GM18499 (cell line): ENCODE data around the gene ALAS1.
"Not testable (repeated sequence)": the region's sequence is repeated elsewhere in the genome, so short reads cannot be mapped to it uniquely, and the experiment has no call there.

ENCODE experiments used
- ATAC-seq: cut with Tn5 transposase; IDR thresholded peaks from one replicate; pipeline ENCODE4 v1.9.1; 2021; ENCODE audit warnings: moderate number of reproducible peaks; ENCODE audit not compliant: insufficient read depth, unreplicated experiment

The ALAS1 gene

DNA sequence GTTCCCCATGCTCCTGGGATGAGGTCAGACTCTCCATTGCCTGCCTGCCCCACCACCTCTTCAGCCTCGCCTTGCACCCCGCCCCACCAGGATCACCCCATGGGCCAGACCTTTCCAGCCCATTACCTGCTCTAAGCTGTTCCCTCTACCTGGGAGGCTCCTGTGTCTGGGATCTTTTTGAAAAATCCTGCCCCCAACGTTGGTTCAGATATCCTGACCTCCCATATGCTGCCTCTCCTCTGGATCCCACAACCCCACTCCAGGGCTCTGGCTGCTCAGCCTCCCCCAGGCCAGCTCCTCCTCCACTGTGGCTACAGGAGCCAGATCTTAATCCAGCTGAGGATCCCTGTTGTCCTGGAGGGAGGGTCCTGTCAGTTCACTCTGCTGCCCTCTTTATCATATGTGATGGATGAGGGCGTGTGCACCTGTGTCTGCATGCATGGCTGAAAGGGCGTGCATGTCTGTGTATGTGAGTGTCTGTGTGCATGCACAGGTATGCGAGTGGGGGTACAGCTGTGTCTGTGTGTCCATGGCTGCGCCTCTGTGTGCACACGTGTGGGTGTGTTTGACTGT lies 21.7 kb upstream of the ALAS1 start:
- no peak for ATAC-seq

DNA sequence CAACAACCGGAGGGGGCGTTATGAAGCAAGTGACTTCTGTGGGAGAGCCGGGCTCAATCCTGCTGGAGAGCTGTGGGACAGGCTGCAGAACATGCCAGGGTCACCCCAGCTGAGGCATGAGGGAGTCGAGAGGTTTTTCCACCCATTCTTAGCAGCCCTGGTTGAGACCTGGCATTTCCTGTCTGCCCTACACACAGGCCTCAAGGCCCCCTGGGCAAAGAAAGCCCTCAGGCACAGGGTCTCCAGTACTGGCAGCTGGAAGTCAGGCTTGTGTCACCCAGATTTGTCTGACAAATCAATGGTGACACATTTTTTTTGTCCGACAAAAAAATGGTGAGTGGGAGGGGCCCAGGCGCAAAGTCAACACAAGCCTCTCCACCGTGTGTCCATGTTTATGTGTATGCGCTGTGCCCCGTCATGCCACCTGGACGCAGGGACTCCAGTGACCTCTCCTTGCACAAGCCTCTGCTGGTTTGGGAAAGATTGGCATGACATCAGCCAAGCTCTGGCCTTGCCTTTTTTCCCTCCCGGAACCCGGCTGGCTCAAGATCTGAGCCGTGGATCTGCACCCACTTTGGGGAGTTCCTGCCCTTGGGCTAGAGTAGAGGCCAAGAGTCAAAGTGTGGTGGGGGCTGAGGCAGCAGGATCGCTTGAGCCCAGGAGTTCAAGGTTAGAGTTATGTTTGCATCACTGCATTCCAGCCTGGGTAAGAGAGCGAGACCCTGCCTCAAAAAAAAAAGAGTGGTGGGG lies 20.8 kb upstream of the ALAS1 start:
- no peak for ATAC-seq

DNA sequence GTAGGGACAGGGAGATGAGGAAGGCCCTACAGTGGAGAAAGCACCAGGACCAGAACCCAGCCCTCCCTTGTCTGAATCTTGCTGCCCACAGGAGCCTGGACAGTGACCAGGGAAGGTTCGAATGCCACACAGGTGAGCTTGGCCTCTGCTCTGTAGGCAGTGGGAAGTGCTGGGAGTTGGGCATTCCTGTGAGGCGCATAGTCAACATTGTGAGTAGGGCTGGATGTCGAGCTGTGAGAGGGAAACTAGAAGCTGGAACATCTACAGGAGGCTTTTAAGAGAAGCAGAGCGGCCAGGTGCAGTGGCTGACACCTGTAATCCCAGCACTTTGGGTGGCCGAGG lies 20.3 kb upstream of the ALAS1 start:
- ATAC-seq = no peak

DNA sequence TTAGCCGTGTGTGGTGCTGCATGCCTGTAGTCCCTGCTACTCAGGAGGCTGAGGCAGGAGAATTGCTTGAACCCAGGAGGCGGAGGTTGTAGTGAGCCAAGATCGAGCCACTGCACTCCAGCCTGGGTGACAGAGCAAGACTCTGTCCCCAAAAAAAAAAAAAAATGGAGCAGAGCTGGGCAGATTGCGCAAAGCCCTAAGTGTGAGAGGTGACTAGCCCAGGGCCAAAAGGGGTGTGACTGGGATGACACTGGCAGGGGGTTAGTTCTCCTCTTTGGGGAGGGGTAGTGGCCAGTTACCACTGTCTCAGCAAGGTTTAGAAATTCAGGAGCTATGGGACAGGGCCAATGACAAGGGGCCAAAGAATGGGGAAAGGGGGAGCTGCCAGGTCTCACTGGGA lies 19.8 kb upstream of the ALAS1 start:
- ATAC-seq = not testable (repeated sequence)

DNA sequence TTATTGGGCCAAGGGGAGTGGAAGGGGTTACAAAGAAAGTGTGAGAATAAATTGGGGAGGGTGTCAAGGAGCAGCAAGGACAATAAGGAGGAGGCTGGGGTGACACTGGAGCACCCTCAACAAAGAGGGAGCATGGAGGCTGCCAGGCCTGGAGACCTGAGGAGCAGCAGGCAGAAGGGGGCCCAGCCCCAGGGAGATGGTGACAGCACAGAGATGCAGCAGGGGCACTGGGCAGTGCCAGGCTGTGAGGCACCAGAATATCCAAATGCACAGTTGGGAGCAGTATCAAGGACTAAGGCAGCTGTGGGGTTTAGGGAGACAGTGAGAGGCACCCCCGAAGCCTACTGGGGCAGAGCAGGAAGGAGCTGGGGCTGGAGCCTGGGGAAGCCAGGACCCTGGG lies 19.4 kb upstream of the ALAS1 start:
- no peak for ATAC-seq

DNA sequence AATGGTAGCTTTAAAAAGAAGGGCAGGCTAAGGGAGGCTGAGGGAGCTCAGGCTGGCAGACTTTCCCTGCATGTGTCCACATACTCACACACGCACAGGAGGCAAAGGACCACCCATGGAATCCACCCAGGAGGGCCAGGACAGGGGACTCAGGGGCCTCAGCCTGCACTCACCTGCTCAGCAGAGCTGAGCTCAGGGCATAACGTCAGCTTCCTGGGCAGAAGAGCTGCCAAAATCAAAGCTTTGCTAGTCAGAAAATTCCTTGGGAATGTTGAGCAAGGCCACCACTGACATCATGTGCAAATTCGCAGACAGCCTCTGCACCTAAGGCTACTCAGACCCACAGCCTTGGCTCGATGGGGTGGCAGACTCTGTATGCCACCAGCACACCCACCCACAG lies 16.4 kb upstream of the ALAS1 start:
- no peak for ATAC-seq

DNA sequence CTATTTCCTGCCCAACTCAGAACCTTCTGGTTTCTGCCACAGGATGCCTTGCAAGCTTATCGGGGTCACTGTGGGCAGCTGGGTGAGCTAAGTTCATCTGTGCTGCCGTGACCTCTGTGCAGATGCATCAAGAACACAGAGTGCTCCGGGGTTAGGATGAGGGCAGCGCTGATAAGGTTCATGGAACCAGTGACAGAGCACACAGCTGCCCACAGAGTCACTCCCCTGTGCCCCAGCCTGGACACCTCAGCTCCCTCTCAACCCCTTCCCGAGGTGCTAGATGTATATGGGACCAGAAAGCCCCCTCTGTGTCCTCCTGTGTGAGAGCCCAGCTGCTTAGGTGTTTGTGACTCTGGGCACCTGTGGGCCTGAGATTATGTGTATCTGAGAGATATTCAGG lies 15.8 kb upstream of the ALAS1 start:
- ATAC-seq = no peak

DNA sequence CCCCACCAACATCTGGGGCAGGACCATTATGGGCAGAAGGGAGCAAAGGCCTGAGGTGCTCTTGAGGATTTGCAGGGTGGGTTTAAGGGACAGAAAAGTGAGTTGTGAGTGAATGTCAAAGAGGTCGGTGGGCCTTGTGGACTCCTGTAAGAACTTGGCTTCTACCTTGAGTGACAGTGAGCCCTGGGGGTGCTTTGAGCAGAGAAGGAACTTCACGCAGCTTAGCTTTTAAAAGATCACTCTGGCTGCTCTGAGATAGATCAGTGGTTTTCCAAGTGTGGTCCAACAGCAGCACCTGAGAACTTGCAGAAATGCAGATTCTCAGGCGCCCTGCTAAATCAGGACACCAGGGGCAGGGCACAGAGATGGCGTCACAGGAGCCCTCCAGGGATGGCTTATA lies 15.3 kb upstream of the ALAS1 start:
- no peak for ATAC-seq

DNA sequence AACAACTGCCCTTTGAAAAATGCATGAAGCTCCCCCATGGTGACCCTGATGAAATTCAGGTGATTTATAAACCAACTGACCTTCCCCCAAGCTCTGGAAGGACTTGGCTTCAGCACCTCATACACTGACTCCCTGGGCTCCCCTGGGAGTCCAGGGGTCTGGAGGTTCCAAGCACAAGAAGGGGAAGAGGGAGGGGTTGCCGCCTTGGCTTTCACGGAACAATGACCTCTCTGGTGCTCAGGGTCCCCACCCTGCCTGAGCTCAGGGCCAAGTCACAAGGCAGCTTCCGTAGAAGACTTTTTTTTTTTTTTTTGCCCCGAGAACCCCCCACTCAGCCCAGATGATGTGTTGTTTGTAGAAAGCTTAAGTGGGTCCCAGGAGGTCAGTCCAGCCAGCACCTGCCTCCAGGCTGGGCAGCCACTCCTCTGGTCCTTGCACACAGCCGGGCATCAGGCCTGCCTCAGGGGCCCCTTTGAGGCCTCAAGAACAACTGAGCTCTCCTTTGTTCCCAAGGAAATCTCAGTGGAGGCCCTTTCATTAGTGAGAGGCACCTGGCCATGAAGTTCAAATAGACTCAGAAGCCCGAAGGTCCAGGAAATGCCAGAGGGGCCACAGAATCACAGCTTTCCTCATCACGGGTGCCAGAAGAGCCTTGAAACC lies 14.0 kb upstream of the ALAS1 start:
- ATAC-seq = no peak

DNA sequence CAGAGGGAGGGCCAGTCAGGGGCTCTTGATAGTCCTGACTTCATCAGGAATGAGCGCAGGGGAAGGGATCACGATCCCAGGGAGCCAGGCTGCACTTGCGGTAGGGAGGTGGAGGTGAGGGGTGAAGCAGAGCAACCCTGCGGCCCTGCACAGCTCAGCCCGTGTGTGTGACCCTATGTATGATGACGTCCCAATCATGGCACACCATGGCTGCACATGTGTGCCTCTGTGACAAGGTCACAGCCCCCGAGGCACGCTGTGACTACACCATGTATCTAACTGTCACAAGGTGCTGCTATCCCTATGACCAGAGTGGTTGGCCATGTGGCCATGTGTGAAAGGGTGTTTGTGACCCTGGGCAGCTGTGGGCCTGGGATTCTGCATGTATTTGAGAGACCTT lies 13.3 kb upstream of the ALAS1 start:
- no peak for ATAC-seq

DNA sequence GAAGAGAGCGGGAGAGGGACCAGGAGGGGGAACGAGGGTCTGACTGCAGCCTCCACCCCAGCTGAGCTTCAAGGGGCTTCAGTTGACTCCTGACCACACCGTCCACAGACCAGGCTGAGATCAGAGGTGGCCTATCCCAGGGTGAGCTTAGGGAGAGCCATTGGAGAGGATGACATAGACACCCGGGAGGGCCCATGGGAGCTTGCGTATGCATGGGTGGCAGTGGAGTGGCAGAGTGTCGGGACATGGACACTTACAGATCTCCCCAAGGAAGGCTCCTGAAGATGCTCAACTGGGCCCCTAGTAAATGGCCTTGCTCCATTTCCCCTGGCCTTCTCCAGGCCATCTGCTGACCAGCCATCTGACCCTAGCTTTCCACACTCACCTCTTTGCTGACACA lies 12.6 kb upstream of the ALAS1 start:
- ATAC-seq = no peak

DNA sequence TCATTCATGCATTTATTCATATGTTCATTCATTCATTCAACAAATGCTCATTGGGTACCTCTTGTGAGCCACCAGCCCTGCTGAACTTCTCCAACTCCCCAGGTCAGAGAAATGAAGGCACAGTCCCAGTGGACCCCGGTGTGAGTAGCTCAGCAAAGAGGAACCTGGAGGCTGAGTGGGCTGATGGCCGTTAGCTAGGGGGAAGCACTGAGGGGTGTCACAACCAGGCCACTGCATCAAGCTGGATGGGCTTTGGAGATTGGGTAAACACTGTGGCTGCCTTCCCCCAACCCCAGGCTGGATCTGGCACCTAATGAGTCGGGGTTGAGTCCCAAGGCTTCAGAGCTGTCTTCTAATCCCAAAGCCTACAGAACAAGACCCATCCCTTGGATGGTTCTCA lies 12.1 kb upstream of the ALAS1 start:
- ATAC-seq = no peak

DNA sequence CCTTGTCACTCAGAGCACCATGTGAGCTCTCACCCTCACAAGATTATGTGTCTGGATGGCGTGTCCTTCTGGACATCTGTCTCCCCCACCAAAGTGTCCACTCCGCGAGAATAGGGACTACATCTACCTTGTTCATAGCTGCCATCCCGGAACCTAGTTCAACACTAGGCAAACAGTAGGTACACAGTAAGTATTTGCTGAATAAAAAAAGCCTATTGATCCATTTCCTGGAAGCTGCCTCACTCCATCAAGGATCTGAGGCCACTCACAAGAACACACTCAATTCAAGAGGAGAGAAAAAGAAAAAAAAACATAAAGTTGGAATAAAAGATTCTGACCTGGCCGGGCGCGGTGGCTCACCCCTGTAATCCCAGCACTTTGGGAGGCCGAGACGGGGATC lies 11.2 kb upstream of the ALAS1 start:
- ATAC-seq = no peak

DNA sequence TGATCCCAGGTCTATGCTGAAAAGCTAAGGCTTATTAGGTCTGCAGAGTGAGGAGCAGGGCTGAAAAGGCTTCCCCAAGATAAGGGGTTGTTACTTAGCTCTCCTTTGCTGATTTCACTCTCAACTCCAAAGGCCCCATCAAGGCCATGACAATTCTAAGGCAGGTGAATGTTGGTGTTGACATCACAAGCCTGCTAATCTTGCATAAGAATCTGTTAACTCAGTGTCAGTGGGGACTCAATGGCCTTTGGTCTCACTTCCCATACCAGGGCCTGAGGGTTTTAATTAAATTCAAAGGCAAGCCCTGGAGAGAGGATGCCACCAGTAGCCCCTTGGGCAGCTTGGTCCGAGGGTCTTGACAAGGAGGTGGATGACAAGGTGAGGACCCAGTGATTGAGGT lies 9.4 kb upstream of the ALAS1 start:
- no peak for ATAC-seq

DNA sequence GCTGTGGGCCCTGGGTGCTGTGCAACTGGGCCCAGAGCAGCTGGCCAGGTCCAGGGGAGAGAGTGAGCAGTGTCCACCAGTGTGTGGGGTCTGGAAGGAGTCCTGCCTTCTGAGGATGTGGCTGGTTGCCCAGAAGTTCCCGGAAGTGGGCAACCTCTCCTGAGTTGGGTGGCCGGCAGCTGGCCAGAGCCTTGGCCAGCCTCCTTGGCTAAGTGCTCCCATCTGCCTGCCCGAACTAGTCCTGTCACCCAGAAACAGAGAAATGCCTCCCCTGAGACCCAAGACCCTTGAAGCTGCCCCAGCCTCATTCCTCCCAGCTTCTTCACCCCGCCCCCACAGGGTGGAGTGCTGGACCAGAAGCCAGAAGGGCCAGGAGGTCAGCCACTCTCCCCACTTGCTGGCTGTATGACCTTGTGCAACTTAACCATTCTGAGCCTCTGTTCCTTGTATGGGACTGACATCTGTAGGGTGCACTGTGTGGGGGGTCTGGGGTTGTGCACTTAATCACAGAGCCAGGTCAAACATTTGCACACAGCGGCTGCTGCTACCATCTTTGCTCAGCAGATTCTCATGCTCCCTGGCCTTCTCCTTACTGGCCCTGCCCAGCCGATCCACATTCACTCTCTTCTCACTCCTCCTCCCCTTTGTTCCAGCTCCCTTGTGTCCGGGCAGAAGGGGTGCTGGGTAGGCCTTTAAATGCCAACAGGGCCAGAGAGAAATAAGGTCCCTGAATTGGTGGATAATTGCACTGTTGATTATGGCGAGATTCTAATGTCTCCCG lies 7.5 kb upstream of the ALAS1 start:
- no peak for ATAC-seq

DNA sequence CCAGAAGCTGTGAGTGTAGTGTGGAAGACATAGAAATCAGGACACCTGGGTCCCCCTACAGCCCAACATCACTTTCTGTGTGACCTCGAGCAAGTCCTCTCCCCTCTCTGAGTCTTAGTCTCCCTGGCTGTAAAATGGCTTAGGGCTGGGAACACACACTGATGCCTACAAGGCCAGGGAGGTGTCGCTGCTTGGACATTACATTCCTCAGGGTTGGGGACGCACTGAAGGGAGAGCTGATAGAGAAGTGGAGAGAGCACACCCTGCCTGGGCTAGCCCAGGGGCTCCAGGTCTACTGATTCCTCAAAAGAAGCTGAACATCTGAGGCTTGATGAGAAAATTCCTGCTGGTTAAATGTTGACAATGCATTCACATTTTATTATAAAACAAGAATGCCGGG lies 6.3 kb upstream of the ALAS1 start:
- ATAC-seq = no peak

DNA sequence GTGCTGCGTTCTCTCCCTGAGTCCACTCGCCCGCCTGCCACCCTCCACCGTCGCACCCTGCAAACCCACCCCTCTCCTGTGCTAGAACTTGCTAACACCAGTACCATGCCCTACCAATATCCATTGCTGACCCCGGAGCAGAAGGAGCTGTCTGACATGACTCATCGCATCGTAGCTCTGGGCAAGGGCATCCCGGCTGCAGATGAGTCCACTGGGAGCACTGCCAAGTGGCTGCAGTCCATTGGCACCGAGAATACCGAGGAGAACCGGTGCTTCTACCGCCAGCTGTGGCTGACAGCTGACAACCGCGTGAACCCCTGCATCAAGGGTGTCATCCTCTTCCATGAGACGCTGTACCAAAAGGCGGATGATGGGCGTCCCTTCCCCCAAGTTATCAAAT lies 4.9 kb upstream of the ALAS1 start:
- ATAC-seq = no peak

DNA sequence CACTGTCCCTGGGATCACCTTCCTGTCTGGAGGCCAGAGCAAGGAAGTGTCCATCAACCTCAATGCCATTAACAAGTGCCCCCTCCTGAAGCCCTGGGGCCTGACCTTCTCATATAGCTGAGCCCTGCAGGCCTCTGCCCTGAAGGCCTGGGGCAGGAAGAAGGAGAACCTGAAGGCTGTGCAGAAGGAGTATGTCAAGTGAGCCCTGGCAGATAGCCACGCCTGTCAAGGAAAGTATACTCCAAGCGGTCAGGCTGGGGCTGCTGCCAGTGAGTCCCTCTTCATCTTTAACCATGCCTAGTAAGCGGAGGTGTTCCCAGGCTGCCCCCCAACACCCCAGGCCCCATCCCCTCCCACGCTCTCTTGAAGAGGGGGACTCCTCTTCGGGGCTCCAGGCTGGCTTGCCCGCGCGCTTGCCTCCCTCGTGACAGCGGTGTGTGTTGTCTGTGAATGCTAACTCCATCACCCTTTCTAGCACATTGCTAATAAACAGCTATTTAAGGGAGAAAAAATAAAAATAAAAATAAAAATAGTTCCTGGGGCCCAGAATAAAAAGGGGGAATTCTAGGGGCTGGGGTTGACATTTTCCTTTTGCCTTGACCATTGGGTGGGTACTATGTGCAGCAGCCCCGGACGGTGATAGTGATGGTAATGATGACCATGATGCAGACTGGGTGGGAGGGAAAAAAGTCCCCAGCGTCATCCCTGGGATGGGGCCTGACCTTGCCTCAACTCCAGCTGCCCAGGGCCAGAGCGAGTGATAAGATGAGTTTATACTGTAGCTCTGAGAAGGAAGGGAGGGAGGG lies 3.3 kb upstream of the ALAS1 start:
- ATAC-seq = no peak

DNA sequence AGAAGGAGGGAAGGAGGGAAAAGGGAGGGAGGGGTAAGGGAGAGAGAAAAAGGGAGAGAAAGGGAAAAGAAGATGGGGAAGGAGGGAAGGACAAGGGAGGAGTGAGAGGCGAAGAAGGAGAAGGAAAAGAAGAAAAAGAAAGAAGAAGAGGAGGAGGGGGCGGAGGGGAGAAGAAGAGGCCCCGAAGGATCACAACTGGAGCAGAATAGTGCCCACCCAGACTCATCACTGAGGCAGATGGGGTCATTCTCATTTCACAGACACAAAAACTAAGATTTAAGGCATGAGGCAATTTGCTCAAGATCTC lies 2.7 kb upstream of the ALAS1 start:
- ATAC-seq = no peak

DNA sequence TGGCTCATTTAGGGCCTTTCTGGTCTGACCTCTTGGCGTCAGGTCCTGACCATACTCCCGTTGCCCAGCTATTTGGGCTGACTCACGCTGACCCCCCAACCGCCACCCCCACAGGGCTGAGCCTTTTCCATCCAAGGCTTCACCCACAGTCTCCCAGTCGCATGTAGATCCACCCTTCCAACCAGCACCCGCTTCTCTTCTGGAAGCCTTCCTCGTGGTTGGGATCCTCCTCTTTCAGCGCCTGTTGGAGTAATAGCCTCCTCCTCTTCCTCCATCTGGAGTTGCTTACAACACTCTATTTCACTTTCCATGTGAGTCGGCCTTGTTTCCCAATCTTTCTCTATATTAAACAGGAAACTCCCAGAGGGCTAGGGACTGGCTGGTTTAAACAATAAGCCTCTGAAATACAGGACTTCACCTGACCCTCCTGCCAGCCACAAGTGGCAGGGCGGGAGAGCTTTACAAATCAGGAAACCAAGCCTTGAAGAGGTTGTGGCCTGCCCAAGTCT lies 2.1 kb upstream of the ALAS1 start:
- no peak for ATAC-seq
